Measurements from ENCODE around the gene SMIM20.

Gene SMIM20

DNA sequence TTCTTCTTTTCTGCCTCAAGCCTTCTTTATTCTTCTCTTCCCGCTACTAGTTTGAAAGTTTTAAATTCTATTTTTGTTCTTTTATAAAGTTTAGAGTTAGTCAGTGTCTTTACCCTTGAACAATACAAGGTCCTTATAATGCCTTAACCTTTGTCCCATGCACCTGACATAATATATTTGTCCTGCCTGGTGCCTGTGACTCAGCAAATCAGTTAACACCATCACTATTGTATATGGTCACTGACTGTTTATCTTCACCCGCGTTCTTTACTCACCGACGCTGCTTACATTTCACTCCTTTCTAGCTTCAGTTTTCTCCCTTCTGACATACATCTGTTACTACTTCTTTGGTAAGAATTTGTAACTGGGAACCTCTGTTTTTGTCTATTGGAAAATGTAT lies 5.7 kb downstream of the SMIM20 start:
- TF ChIP-seq CREB1 (IDR thresholded peaks at IDR 0.05; ENCODE audit: low read depth) (no peak), ZBTB7A (IDR thresholded peaks at IDR 0.05; ENCODE audit: low read depth) (no peak), YY1 (IDR thresholded peaks at IDR 0.05; ENCODE audit: low read depth) (no peak), NFIC (IDR thresholded peaks at IDR 0.05) (no peak), EP300 (IDR thresholded peaks at IDR 0.05; ENCODE audit: borderline replicate concordance) (no peak), TEAD4 (IDR thresholded peaks at IDR 0.05) (no peak), TCF12 (IDR thresholded peaks at IDR 0.05; ENCODE audit: low read depth) (no peak), EGR1 (IDR thresholded peaks at IDR 0.05) (no peak)
- TF ChIP-seq, protein P1, sequence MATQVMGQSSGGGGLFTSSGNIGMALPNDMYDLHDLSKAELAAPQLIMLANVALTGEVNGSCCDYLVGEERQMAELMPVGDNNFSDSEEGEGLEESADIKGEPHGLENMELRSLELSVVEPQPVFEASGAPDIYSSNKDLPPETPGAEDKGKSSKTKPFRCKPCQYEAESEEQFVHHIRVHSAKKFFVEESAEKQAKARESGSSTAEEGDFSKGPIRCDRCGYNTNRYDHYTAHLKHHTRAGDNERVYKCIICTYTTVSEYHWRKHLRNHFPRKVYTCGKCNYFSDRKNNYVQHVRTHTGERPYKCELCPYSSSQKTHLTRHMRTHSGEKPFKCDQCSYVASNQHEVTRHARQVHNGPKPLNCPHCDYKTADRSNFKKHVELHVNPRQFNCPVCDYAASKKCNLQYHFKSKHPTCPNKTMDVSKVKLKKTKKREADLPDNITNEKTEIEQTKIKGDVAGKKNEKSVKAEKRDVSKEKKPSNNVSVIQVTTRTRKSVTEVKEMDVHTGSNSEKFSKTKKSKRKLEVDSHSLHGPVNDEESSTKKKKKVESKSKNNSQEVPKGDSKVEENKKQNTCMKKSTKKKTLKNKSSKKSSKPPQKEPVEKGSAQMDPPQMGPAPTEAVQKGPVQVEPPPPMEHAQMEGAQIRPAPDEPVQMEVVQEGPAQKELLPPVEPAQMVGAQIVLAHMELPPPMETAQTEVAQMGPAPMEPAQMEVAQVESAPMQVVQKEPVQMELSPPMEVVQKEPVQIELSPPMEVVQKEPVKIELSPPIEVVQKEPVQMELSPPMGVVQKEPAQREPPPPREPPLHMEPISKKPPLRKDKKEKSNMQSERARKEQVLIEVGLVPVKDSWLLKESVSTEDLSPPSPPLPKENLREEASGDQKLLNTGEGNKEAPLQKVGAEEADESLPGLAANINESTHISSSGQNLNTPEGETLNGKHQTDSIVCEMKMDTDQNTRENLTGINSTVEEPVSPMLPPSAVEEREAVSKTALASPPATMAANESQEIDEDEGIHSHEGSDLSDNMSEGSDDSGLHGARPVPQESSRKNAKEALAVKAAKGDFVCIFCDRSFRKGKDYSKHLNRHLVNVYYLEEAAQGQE (IDR thresholded peaks at IDR 0.05; ENCODE audit: low read depth): no peak
- TF ChIP-seq, protein P2, sequence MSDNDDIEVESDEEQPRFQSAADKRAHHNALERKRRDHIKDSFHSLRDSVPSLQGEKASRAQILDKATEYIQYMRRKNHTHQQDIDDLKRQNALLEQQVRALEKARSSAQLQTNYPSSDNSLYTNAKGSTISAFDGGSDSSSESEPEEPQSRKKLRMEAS (IDR thresholded peaks at IDR 0.05): no peak

DNA sequence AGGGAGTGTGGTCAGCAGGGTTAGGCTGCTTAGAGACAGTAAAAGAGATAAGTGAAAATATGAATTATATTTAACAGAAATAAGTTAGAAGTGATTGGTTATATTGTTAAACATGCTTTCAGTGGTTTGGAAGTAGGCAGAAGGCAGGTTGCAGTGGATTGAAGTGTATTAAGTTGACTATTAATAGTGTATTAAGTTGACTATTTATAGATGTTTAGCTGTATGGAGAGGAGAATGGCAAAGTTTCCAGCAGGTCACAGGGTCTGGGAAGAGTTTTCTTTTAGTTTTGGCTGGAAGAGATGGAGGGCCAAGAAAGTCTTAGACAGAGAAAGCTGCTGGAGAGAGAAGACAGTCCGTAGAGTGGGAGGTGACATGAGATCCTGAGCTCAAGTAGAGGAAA lies 7.9 kb downstream of the SMIM20 start:
- TF ChIP-seq NFIC (IDR thresholded peaks at IDR 0.05) (no peak), TEAD4 (IDR thresholded peaks at IDR 0.05) (no peak), CREB1 (IDR thresholded peaks at IDR 0.05; ENCODE audit: low read depth) (no peak), TAF1 (IDR thresholded peaks at IDR 0.05; ENCODE audit: low read depth) (no peak), ZBTB7A (IDR thresholded peaks at IDR 0.05; ENCODE audit: low read depth) (no peak), RAD21 (IDR thresholded peaks at IDR 0.05; ENCODE audit: low read depth) (no peak), EGR1 (IDR thresholded peaks at IDR 0.05) (no peak), EP300 (IDR thresholded peaks at IDR 0.05; ENCODE audit: borderline replicate concordance) (no peak), FOXM1 (IDR thresholded peaks at IDR 0.05; ENCODE audit: borderline replicate concordance, low read depth) (no peak), TCF12 (IDR thresholded peaks at IDR 0.05; ENCODE audit: low read depth) (no peak), CEBPB (IDR thresholded peaks at IDR 0.05) (no peak), YY1 (IDR thresholded peaks at IDR 0.05; ENCODE audit: low read depth) (no peak)
- TF ChIP-seq, protein P3, sequence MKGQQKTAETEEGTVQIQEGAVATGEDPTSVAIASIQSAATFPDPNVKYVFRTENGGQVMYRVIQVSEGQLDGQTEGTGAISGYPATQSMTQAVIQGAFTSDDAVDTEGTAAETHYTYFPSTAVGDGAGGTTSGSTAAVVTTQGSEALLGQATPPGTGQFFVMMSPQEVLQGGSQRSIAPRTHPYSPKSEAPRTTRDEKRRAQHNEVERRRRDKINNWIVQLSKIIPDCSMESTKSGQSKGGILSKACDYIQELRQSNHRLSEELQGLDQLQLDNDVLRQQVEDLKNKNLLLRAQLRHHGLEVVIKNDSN (IDR thresholded peaks at IDR 0.05): no peak
- TF ChIP-seq, protein P1 (IDR thresholded peaks at IDR 0.05; ENCODE audit: low read depth): no peak
- TF ChIP-seq, protein P2 (IDR thresholded peaks at IDR 0.05): no peak

DNA sequence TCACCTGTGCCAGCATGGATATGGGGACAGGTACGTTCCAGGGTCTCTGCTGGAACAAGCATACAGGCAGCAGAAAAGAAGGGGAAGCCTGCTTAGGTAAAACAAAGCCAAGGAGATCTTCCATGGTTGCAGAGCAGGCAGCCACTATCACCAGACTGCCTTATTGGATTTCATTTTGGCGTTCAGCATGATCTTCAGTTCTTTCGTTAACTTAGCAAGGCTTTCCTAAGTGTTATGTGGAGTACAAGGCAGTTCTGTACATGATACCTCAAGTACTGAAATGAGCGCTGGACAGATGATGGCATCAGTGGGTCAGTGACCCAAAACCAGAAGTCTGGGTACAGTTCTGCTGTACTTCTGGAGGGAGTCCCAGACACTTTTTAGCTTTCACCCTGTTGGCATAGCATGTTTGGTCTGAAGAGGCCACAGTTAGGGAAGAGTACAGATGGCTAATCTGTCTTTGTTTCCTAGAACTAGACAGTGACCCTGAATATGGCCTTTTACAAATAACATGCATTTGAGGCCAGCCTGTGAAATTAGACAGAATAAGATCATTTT lies 8.9 kb downstream of the SMIM20 start:
- TF ChIP-seq, protein P2 (IDR thresholded peaks at IDR 0.05): no peak
- no peak for TF ChIP-seq TEAD4 (IDR thresholded peaks at IDR 0.05)
- TF ChIP-seq EGR1 (IDR thresholded peaks at IDR 0.05): no peak
- TF ChIP-seq RAD21 (IDR thresholded peaks at IDR 0.05; ENCODE audit: low read depth): no peak
- no peak for TF ChIP-seq NFIC (IDR thresholded peaks at IDR 0.05)
- TF ChIP-seq, protein P1 (IDR thresholded peaks at IDR 0.05; ENCODE audit: low read depth): no peak
- TF ChIP-seq EP300 (IDR thresholded peaks at IDR 0.05; ENCODE audit: borderline replicate concordance): no peak
- TF ChIP-seq TAF1 (IDR thresholded peaks at IDR 0.05; ENCODE audit: low read depth): no peak
- TF ChIP-seq ZBTB7A (IDR thresholded peaks at IDR 0.05; ENCODE audit: low read depth): no peak
- no peak for TF ChIP-seq TCF12 (IDR thresholded peaks at IDR 0.05; ENCODE audit: low read depth)
- TF ChIP-seq CEBPB (IDR thresholded peaks at IDR 0.05): no peak
- no peak for TF ChIP-seq CREB1 (IDR thresholded peaks at IDR 0.05; ENCODE audit: low read depth)
- TF ChIP-seq, protein P3 (IDR thresholded peaks at IDR 0.05): no peak
- TF ChIP-seq YY1 (IDR thresholded peaks at IDR 0.05; ENCODE audit: low read depth): no peak
- no peak for TF ChIP-seq FOXM1 (IDR thresholded peaks at IDR 0.05; ENCODE audit: borderline replicate concordance, low read depth)

DNA sequence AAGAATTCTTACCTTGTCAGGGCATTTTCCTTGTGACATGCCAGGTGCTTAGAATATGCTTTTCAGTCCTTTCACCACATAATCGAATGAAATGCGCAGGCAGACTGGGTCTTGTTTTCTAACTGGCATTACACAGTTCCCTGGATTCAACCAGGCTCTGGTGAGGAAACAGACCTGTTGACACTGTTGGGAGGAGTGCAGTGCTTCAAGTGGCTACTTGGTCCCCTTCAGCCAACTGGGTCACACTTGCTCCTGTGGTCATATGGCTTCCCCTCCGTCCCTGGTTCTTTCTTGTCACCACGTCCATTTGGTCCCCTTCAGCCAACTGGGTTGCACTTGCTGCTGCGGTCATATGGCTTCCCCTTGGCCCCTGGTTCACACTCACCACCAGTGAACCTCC lies 9.7 kb downstream of the SMIM20 start:
- TF ChIP-seq CREB1 (IDR thresholded peaks at IDR 0.05; ENCODE audit: low read depth) (no peak), FOXM1 (IDR thresholded peaks at IDR 0.05; ENCODE audit: borderline replicate concordance, low read depth) (no peak), TAF1 (IDR thresholded peaks at IDR 0.05; ENCODE audit: low read depth) (no peak), EP300 (IDR thresholded peaks at IDR 0.05; ENCODE audit: borderline replicate concordance) (no peak), YY1 (IDR thresholded peaks at IDR 0.05; ENCODE audit: low read depth) (no peak), TEAD4 (IDR thresholded peaks at IDR 0.05) (no peak), RAD21 (IDR thresholded peaks at IDR 0.05; ENCODE audit: low read depth) (no peak), TCF12 (IDR thresholded peaks at IDR 0.05; ENCODE audit: low read depth) (no peak)
- TF ChIP-seq, protein P2 (IDR thresholded peaks at IDR 0.05): no peak

Data from Ishikawa (cell line).